ENCODE results near the gene SYN1. TPM values are rescaled to one million over a fixed set of nuclear protein-coding genes. Genes with fewer than 3 reads are reported as not detected.

SYN1 gene
- total RNA-seq, 1 donor from 2014 or later, result 5.7 TPM

GRCh38 chrX:47644557-47645091 is 25.0 kb upstream of the SYN1 start:
- Histone ChIP-seq H3K36me3 (peaks cover 8 to 16% of the 10 kb centered on the region in 2 donors), H3K9me3 (peaks cover 0 to 6% of the 10 kb centered on the region in 2 donors), H3K4me1 (peaks cover 0 to 7% of the 10 kb centered on the region in 2 donors), H3K27me3 (no peaks in the 10 kb centered on the region), H3K27ac (no peak overlapping the region), H3K4me3 (no peak overlapping the region)
- intact Hi-C loops (cut with DNase I), result loop anchor here (5.0 kb wide), 1 partner anchor 62 kb away; the partner anchor contains the start of gene TIMP1
- peak in 2 of 3 experiments; percentile 24 to 38 for TF ChIP-seq CTCF (IDR thresholded peaks at IDR 0.05)
- peak in 1 of 2 donors; percentile 39 for DNase-seq (ENCODE audit: low spot score in 2 of 2)

- intact Hi-C loops (cut with DNase I), result no loop called here
Observed at GRCh38 chrX:47643926-47644325, 24.3 kb upstream of the SYN1 start.

GRCh38 chrX:47638816-47639215 is 19.2 kb upstream of the SYN1 start:
- Histone ChIP-seq H3K4me1 (no peaks in the 10 kb centered on the region), H3K4me3 (no peak overlapping the region), H3K27me3 (no peaks in the 10 kb centered on the region), H3K9me3 (peaks cover 0 to 7% of the 10 kb centered on the region in 2 donors), H3K27ac (no peak overlapping the region), H3K36me3 (peaks cover 38 to 51% of the 10 kb centered on the region in 2 donors)
- TF ChIP-seq CTCF (IDR thresholded peaks at IDR 0.05), result no peak
- intact Hi-C loops (cut with DNase I), result no loop called here
- no peak for DNase-seq (ENCODE audit: low spot score in 2 of 2)

More at GRCh38 chrX:47643926-47644325, 24.3 kb upstream of the SYN1 start:
- H3K36me3 ChIP-seq, result peaks cover 12 to 23% of the 10 kb centered on the region in 2 donors
- H3K27me3 ChIP-seq, result no peaks in the 10 kb centered on the region
- H3K27ac ChIP-seq, result no peak overlapping the region
- peaks cover 0 to 2% of the 10 kb centered on the region in 2 donors for H3K4me1 ChIP-seq
- no peak overlapping the region for H3K4me3 ChIP-seq
- DNase-seq (ENCODE audit: low spot score in 2 of 2), result peak in 1 of 2 donors; percentile 38
- H3K9me3 ChIP-seq, result peaks cover 0 to 7% of the 10 kb centered on the region in 2 donors
- peak in 2 of 3 experiments; percentile 20 to 35 for TF ChIP-seq CTCF (IDR thresholded peaks at IDR 0.05)

- DNase-seq (ENCODE audit: low spot score in 2 of 2), result no peak
- peaks cover 0 to 7% of the 10 kb centered on the region in 2 donors for H3K9me3 ChIP-seq
- intact Hi-C loops (cut with DNase I), result no loop called here
- no peaks in the 10 kb centered on the region for H3K27me3 ChIP-seq
- H3K36me3 ChIP-seq, result peaks cover 38 to 51% of the 10 kb centered on the region in 2 donors
- no peak for TF ChIP-seq CTCF (IDR thresholded peaks at IDR 0.05)
- no peak overlapping the region for H3K27ac ChIP-seq
- H3K4me3 ChIP-seq, result no peak overlapping the region
- no peaks in the 10 kb centered on the region for H3K4me1 ChIP-seq
Observed at GRCh38 chrX:47637546-47638195, 18.0 kb upstream of the SYN1 start.

- H3K9me3 ChIP-seq, result peaks cover 0 to 4% of the 10 kb centered on the region in 2 donors
- H3K27me3 ChIP-seq, result no peaks in the 10 kb centered on the region
- no peak for TF ChIP-seq CTCF (IDR thresholded peaks at IDR 0.05)
- no peak for DNase-seq (ENCODE audit: low spot score in 2 of 2)
- H3K36me3 ChIP-seq, result peaks cover 34 to 39% of the 10 kb centered on the region in 2 donors
- intact Hi-C loops (cut with DNase I), result no loop called here
- H3K4me1 ChIP-seq, result no peaks in the 10 kb centered on the region
- no peak overlapping the region for H3K27ac ChIP-seq
- H3K4me3 ChIP-seq, result no peak overlapping the region
Observed at GRCh38 chrX:47634871-47635575, 15.4 kb upstream of the SYN1 start.

All from ascending aorta (tissue), 2 donors.